GM23338 (cell line): ENCODE data around the gene DENND5B. TPM values are rescaled to one million over a fixed set of nuclear protein-coding genes. Genes with fewer than 3 reads are reported as not detected.

Experiments
- ATAC-seq: fragments of 200-7000 bp; cut with Tn5 transposase; 3 replicates; pipeline ENCODE4 v1.9.1; 2020
- DNase-seq: peaks from one replicate; pipeline ENCODE4 v3.0.0-alpha.2; 2015; ENCODE audit warnings: low spot score
- H2AFZ ChIP-seq: fragments of 200-600 bp; sonication (generic); 2 replicates; pipeline ENCODE4 v1.8.0; 2016; ENCODE audit warnings: antibody characterized with exemption, mild to moderate bottlenecking, moderate library complexity
- H3F3A ChIP-seq: fragments of 200-600 bp; sonication (generic); replicated peaks from 2 replicates; pipeline ENCODE4 v1.8.0; 2017; ENCODE audit warnings: antibody characterized with exemption, mixed run types, low read depth
- H3K27ac ChIP-seq: fragments of 200-600 bp; sonication (generic); 2 replicates; pipeline ENCODE4 v1.6.1; 2016; ENCODE audit warnings: low read depth
- H3K27me3 ChIP-seq: fragments of 200-600 bp; sonication (generic); 2 replicates; pipeline ENCODE4 v1.8.0; 2016; ENCODE audit warnings: mild to moderate bottlenecking, mixed run types, moderate library complexity; ENCODE audit not compliant: insufficient read depth
- H3K36me3 ChIP-seq: fragments of 200-600 bp; sonication (generic); 2 replicates; pipeline ENCODE4 v1.8.0; 2016; ENCODE audit warnings: mild to moderate bottlenecking; ENCODE audit not compliant: insufficient read depth
- H3K4me1 ChIP-seq: fragments of 200-600 bp; sonication (generic); 2 replicates; pipeline ENCODE4 v1.8.0; 2016; ENCODE audit warnings: mild to moderate bottlenecking, moderate library complexity; ENCODE audit not compliant: insufficient read depth
- H3K4me2 ChIP-seq: fragments of 200-600 bp; sonication (generic); 2 replicates; pipeline ENCODE4 v1.7.1; 2017; ENCODE audit warnings: mixed run types
- H3K4me3 ChIP-seq: fragments of 200-600 bp; sonication (generic); 2 replicates; pipeline ENCODE4 v1.6.1; 2016; ENCODE audit warnings: mixed run types
- H3K79me2 ChIP-seq: fragments of 200-600 bp; sonication (generic); replicated peaks from 2 replicates; pipeline ENCODE4 v1.8.0; 2017; ENCODE audit warnings: mild to moderate bottlenecking; ENCODE audit not compliant: insufficient read depth
- H3K9me2 ChIP-seq: fragments of 200-600 bp; sonication (generic); 2 replicates; pipeline ENCODE4 v1.8.0; 2017; ENCODE audit not compliant: insufficient read depth
- H4K20me1 ChIP-seq: fragments of 200-600 bp; sonication (generic); replicated peaks from 2 replicates; pipeline ENCODE4 v1.8.0; 2017; ENCODE audit warnings: mild to moderate bottlenecking; ENCODE audit not compliant: insufficient read depth
- H3K27ac Mint-ChIP-seq: 2 replicates; pipeline ENCODE4 v1.8.0; 2020; ENCODE audit warnings: inconsistent platforms, mild to moderate bottlenecking, moderate library complexity, mixed read lengths
- H3K27me3 Mint-ChIP-seq: 3 replicates; pipeline ENCODE4 v1.8.0; 2022; ENCODE audit warnings: low read depth, mild to moderate bottlenecking, moderate library complexity, mixed read lengths, inconsistent platforms; ENCODE audit not compliant: insufficient read depth, poor library complexity
- H3K36me3 Mint-ChIP-seq: 3 replicates; pipeline ENCODE4 v1.8.0; 2021; ENCODE audit warnings: low read depth, mild to moderate bottlenecking, inconsistent platforms, moderate library complexity, mixed read lengths
- H3K4me1 Mint-ChIP-seq: 3 replicates; pipeline ENCODE4 v1.8.0; 2020; ENCODE audit warnings: mild to moderate bottlenecking, inconsistent platforms, mixed read lengths
- H3K4me3 Mint-ChIP-seq: 3 replicates; pipeline ENCODE4 v1.8.0; 2021; ENCODE audit warnings: moderate library complexity, mild to moderate bottlenecking, inconsistent platforms, mixed read lengths
- H3K9me3 Mint-ChIP-seq: 3 replicates; pipeline ENCODE4 v1.8.0; 2020; ENCODE audit warnings: moderate library complexity, mild to moderate bottlenecking, inconsistent platforms, mixed read lengths
- CREB1 ChIP-seq: fragments of 250-450 bp; sonication (Bioruptor Pico); IDR thresholded peaks from 2 replicates; pipeline ENCODE4 v1.5.0; 2020; ENCODE audit warnings: low read depth, mild to moderate bottlenecking, moderate library complexity
- EZH2 ChIP-seq: fragments of 200-600 bp; sonication (generic); IDR thresholded peaks from one replicate; pipeline ENCODE4 v1.8.0; 2017; ENCODE audit warnings: antibody characterized with exemption, mild to moderate bottlenecking, low read depth; ENCODE audit not compliant: unreplicated experiment
- EZH2phosphoT487 ChIP-seq: fragments of 200-600 bp; sonication (generic); IDR thresholded peaks from one replicate; pipeline ENCODE4 v1.8.1; 2018; ENCODE audit warnings: antibody characterized with exemption; ENCODE audit not compliant: unreplicated experiment
- POLR2AphosphoS5 ChIP-seq: IDR thresholded peaks from 2 replicates; pipeline ENCODE4 v1.6.1; 2016; ENCODE audit warnings: antibody characterized with exemption, low read depth
- STAT1 ChIP-seq: IDR thresholded peaks from one replicate; pipeline ENCODE4 v1.6.1; 2016; ENCODE audit warnings: antibody characterized with exemption; ENCODE audit not compliant: unreplicated experiment
- ZNF331 ChIP-seq: fragments of 250-450 bp; sonication (Bioruptor Pico); IDR thresholded peaks from 2 replicates; pipeline ENCODE4 v1.5.0; 2020; ENCODE audit warnings: low read depth, mild to moderate bottlenecking, moderate library complexity
- polyA plus RNA-seq: library from polyadenylated mRNA; unstranded; fragments of >200 nt; fragmentation: Nextera tagmentation; extraction: Ambion mirVana; gene quantifications from 2 replicates; pipeline ENCODE4 v1.2.1, GENCODE V29; 2016
- total RNA-seq: library from RNA; depleted of rRNA; stranded (reverse); fragments of >200 nt; shearing (Covaris generic); gene quantifications from 2 replicates; pipeline ENCODE4 v1.2.3, GENCODE V29; 2014
- TF ChIP-seq, protein P1 (sequence below), 2 experiments: fragments of 200-600 bp in 1 of 2; sonication (generic) in 1 of 2; conservative IDR thresholded peaks; 2 replicates each; pipeline versions ENCODE4 v1.5.1 to v1.6.1; 2016 to 2017; ENCODE audit warnings: antibody characterized with exemption in 2 of 2, low read depth in 2 of 2, mild to moderate bottlenecking in 2 of 2, moderate library complexity in 1 of 2

Gene DENND5B
- total and polyA plus RNA-seq, 2 experiments from 2014 or later = 6.5 to 17.2 TPM

DNA sequence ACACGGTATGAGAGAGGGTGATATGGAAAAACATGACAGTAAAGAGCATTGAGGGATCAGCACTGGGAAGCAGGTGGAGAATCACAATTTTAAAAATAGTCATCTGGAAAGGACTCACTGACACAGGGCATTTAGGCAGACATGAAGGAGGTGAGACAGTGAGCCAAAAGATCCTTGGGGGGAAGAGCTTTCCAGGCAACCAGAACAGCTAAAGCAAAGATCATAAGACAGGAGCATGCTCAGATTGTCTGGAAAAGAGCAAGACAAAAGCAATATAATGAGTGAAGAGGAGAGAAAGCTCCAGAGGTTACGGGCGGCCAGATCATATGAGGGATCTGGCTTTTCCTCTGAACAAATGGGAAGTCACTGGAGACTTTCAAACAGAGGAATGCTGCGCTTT is 63.9 kb downstream of the DENND5B start:
- no peaks in the 10 kb centered on the region for H3K27me3 ChIP-seq
- ATAC-seq (no peak), DNase-seq (no peak)
- Mint-ChIP-seq H3K9me3 (no peaks in the 10 kb centered on the region), H3K27ac (no peak overlapping the region), H3K4me1 (peaks cover 45% of the 10 kb centered on the region), H3K4me3 (no peak overlapping the region), H3K36me3 (no peaks in the 10 kb centered on the region), H3K27me3 (peaks cover 5% of the 10 kb centered on the region)
- no peak overlapping the region for H3K4me3 ChIP-seq
- H3K4me1 ChIP-seq = peaks cover 48% of the 10 kb centered on the region
- no peak overlapping the region for H3K4me2 ChIP-seq
- TF ChIP-seq STAT1 (no peak), ZNF331 (CRISPR knock-in tag) (no peak), EZH2phosphoT487 (no peak)
- TF ChIP-seq, protein P1, sequence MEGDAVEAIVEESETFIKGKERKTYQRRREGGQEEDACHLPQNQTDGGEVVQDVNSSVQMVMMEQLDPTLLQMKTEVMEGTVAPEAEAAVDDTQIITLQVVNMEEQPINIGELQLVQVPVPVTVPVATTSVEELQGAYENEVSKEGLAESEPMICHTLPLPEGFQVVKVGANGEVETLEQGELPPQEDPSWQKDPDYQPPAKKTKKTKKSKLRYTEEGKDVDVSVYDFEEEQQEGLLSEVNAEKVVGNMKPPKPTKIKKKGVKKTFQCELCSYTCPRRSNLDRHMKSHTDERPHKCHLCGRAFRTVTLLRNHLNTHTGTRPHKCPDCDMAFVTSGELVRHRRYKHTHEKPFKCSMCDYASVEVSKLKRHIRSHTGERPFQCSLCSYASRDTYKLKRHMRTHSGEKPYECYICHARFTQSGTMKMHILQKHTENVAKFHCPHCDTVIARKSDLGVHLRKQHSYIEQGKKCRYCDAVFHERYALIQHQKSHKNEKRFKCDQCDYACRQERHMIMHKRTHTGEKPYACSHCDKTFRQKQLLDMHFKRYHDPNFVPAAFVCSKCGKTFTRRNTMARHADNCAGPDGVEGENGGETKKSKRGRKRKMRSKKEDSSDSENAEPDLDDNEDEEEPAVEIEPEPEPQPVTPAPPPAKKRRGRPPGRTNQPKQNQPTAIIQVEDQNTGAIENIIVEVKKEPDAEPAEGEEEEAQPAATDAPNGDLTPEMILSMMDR (conservative IDR thresholded peaks at IDR 0.05; ENCODE audit: low read depth in 2 of 2) = no peak
- no peaks in the 10 kb centered on the region for H4K20me1 ChIP-seq
- no peaks in the 10 kb centered on the region for H3K36me3 ChIP-seq
- H3K27ac ChIP-seq = no peak overlapping the region
- H3F3A ChIP-seq = no peaks in the 10 kb centered on the region
- peaks cover 17% of the 10 kb centered on the region; the same call in 1 of the 2 replicates for H3K79me2 ChIP-seq
- no peak overlapping the region for H2AFZ ChIP-seq
- H3K9me2 ChIP-seq = no peaks in the 10 kb centered on the region

DNA sequence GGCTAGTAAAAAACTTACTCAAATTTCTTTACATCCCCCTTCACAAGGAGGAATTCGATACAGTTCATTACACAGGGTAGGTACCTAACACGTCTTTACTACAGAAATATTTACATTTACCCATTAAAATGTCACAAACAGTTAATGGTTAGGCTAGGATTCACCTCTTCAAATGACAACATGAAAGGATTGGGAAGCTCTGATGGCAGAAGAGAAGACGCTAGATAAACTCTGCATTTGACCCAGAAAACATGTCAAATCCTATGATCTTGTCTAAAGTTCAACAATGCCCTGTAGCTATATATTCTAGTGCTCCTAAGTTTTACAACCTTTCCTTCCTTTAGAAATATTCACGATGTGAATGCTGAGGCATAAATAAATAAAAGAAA is 64.8 kb downstream of the DENND5B start:
- TF ChIP-seq, protein P1 (conservative IDR thresholded peaks at IDR 0.05; ENCODE audit: low read depth in 2 of 2) = no peak
- TF ChIP-seq STAT1 = no peak
- TF ChIP-seq CREB1 (CRISPR knock-in tag) = no peak
- TF ChIP-seq POLR2AphosphoS5 = no peak
- no peak for TF ChIP-seq EZH2phosphoT487
- TF ChIP-seq EZH2 = no peak
- Histone ChIP-seq H2AFZ (no peak overlapping the region), H3K27me3 (no peaks in the 10 kb centered on the region), H4K20me1 (no peaks in the 10 kb centered on the region), H3K4me1 (peaks cover 47% of the 10 kb centered on the region), H3K4me2 (no peak overlapping the region), H3K9me2 (no peaks in the 10 kb centered on the region), H3F3A (no peaks in the 10 kb centered on the region), H3K27ac (no peak overlapping the region), H3K36me3 (no peaks in the 10 kb centered on the region), H3K4me3 (no peak overlapping the region), H3K79me2 (peaks cover 16% of the 10 kb centered on the region; the same call in 1 of the 2 replicates)
- no peaks in the 10 kb centered on the region for H3K36me3 Mint-ChIP-seq
- H3K4me3 Mint-ChIP-seq = no peak overlapping the region
- peaks cover 48% of the 10 kb centered on the region for H3K4me1 Mint-ChIP-seq
- no peak for ATAC-seq
- H3K27me3 Mint-ChIP-seq = peaks cover 5% of the 10 kb centered on the region
- no peaks in the 10 kb centered on the region for H3K9me3 Mint-ChIP-seq
- no peak overlapping the region for H3K27ac Mint-ChIP-seq
- no peak for DNase-seq
